Renal cortex interstitium (tissue), 11 donors: ENCODE data around the gene ADAT3. TPM values are rescaled to one million over a fixed set of nuclear protein-coding genes. Genes with fewer than 3 reads are reported as not detected.

ENCODE experiments used
- DNase-seq, 11 donors: peaks; one replicate each; pipeline ENCODE4 v3.0.0-alpha.2; 2013; ENCODE audit warnings: low read depth in 9 of 11, low spot score in 4 of 11; ENCODE audit errors: extremely low read depth in 1 of 11
- polyA plus RNA-seq, 3 donors: library from polyadenylated mRNA; unstranded; fragments of 120-200 nt; gene quantifications; one replicate each; pipeline ENCODE4 v1.2.1, GENCODE V29; 2013; ENCODE audit not compliant: insufficient read length in 3 of 3

Gene ADAT3
- polyA plus RNA-seq, 3 donors = 1.1 to 5.4 (median 3.5) TPM

DNA sequence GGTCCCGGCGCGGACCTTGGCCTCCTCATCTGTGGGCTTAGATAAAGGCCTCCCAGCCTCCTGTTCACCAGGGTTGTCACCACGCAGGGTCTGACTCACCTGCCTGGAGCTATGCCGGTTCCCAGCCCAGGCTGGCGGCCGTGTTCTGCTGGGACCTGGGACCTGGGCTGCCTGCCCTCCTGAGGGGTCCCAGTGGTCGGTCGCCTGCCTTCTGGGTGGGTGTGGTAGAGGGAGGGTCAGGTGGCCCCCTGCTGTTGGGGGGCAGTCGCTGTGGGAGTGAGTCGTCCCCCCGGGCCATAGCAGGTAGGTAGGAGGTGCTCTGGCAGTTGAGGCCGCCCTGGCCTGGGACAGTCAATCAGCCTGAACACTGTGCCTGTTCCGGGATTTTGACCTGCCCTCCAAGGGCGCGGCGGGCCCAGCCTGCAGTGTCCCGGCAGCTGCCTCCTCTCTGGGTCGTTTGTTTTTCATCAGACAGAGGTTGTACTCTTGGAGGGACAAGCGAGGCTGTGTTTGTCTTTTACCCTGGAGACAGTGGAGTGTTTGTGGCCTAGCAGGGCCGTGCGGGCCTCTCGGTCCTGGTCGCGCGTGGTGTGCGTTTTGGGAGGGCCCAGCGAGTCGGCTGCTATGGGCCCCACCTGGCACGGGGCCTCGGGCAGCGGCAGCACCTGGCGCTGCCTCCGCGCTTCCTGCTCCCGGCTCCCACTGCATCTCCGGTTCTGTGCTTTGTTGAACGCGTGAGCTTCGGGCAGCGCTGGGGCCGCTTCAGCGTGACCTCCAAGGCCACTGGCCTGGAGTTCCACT is 2.6 kb downstream of the ADAT3 start:
- DNase-seq = no peak

GRCh38 chr19:1908364-1908678 is 3.1 kb downstream of the ADAT3 start:
- DNase-seq = no peak

- no peak for DNase-seq
Observed at GRCh38 chr19:1909761-1910080, 4.5 kb downstream of the ADAT3 start.

- no peak for DNase-seq
Observed at GRCh38 chr19:1910177-1910576, 5.0 kb downstream of the ADAT3 start.

DNA sequence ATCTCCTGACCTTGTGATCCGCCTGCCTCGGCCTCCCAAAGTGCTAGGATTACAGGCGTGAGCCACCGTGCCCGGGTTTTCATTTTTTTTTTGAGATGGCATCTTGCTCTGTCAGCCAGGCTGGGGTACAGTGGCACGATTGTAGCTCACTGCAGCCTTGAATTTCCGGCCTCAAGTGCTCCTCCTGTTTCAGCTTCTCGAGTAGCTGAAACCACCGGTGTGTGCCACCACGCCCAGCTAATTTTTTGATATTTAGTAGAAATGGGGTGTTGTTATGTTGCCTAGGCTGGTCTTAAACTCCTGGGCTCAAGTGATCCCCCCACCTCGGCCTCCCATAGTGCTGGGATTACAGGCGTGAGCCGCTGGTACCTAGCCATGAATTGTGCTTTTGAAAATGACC is 5.9 kb downstream of the ADAT3 start:
- no peak for DNase-seq

- DNase-seq = no peak
Observed at GRCh38 chr19:1911995-1912394, 6.8 kb downstream of the ADAT3 start.

DNA sequence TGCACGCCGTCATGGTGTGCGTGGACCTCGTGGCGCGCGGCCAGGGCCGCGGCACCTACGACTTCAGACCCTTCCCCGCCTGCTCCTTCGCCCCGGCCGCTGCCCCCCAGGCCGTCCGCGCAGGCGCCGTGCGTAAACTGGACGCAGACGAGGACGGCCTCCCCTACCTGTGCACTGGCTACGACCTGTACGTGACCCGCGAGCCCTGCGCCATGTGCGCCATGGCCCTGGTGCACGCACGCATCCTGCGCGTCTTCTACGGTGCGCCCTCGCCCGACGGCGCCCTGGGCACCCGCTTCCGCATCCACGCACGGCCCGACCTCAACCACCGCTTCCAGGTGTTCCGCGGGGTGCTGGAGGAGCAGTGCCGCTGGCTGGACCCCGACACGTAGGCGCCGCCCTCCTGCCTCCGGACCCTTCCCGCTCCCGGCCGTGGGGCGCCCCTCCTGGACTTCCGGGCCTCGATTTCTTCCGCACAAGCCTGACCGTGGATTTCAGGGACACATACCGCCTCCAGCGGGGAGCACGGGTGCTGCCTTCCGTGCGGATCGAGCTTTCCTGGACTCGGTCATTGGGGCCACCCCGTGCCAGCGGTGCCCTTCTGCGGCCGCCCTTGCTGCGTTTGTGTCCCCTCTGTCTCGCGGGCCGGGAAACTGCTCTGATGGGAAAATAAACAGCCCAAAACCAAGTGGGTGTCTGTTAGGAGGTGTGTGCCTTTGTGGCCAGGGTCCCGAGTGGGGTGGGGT is 7.7 kb downstream of the ADAT3 start:
- no peak for DNase-seq

GRCh38 chr19:1913781-1914577 is 8.8 kb downstream of the ADAT3 start:
- DNase-seq = no peak

DNA sequence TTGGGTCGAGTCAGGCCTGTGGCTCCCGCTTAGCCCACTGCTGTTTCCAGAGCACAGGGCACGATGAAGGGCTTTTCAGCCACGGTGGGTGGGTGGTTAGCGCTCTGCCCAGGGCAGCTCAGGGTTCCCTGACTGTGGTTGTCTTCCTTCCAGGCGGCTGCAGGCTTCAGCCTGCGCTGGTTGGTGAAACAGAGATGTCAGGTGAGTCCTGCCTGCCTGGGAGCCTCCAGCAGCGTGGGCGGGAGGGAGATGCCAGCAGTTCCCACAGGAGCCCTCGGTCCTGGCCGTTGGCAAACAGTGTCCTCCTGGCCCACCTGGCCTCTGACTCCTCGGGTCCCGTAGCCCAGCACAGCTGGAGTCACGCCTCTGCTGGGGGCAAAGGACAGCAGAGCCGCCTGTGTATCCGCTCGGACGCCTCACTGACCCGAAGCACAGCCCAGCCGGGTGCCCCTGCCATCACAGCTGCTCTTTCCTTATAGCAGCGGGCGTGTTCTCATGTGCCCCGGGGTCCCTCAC is 9.7 kb downstream of the ADAT3 start:
- no peak for DNase-seq

DNA sequence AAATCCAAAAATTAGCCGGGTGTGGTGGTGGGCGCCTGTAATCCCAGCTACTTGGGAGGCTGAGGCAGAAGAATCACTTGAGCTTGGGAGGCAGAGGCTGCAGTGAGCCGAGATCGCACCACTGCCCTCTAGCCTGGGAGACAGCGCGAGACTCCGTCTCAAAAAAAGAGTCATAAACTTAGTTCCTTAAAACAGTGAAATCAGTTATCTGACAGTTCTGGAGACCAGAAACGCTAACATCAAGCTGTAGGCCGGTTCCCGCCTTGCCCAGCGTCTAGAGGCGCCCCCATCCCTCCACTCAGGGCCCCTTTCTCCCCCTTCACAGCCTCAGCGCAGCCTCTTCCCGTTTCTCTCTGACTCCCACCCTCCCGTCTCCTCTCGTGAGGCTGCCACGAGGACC is 11.9 kb downstream of the ADAT3 start:
- no peak for DNase-seq

DNA sequence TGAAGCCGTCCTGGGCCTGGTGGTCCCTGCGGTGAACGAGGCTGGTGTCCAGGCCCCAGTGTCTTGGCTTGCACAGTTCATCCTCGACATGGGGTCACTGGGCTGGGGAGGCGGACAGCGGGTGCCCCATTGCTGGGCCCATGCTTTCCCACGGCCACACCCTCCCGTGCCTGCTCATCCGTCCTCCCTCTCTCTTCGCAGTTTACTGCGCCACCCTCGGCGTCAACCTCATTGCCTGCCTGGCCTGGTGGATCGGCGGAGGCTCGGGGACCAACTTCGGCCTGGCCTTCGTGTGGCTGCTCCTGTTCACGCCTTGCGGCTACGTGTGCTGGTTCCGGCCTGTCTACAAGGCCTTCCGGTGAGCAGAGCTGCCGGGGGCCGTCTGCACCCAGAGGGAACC is 12.7 kb downstream of the ADAT3 start:
- DNase-seq = no peak

DNA sequence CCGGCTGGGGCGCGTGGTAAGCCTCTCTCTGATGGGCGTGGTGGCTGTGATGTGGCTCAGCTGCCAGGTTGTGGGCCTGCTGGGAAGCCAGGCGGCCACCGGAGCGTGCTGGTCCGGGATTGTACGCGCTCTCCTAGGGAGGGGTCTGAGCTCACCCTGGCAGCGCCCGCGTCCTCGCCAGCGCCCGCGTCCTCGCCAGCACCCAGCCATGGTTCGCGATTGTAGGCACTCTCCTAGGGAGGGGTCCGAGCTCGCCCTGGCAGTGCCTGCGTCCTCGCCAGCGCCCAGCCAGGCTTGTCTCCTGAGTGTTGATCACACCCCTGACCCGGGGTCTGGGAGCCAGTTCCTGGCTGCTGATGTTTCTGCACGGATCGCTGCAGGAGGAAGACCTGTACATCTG is 13.8 kb downstream of the ADAT3 start:
- DNase-seq = no peak

GRCh38 chr19:1920644-1921043 is 15.4 kb downstream of the ADAT3 start:
- no peak for DNase-seq

DNA sequence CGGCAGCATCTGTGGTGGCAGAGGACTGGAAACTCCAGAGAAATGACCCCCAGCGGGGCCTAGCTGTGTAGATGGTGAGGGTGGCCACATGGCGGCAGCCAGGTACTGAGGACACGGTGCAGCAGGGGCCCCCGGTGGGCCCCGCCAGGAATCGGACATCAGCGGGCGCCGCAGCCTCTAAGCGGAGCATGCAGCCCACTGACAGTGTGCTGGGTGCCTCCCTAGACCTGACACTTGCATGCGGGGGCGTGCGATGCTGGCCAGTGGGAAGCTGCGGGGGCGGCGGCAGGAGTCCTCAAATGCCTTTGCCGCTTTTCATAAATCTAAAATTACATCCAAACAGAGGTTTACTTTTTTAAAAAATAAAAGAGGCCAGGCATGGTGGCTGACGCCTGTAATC is 16.1 kb downstream of the ADAT3 start:
- no peak for DNase-seq

DNA sequence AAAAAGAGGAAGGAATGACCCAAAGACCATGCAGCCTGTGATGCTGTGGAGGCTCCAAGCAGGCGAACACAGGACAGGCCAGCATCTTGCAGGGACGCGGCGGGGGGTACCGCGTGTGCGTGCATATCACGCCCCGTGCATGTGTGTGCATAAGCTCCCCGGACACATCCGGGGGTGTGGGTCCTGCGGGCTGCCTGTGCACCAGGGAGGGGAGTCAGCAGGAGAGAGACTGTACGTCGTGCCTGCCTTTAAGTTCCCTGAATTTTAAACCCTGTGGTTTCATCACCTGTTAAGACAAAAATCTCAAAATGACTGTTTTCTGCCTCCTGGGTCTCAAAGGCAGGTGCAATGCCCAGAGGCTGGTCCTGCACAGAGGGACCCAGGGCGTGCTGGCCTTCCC is 16.6 kb downstream of the ADAT3 start:
- no peak for DNase-seq

DNA sequence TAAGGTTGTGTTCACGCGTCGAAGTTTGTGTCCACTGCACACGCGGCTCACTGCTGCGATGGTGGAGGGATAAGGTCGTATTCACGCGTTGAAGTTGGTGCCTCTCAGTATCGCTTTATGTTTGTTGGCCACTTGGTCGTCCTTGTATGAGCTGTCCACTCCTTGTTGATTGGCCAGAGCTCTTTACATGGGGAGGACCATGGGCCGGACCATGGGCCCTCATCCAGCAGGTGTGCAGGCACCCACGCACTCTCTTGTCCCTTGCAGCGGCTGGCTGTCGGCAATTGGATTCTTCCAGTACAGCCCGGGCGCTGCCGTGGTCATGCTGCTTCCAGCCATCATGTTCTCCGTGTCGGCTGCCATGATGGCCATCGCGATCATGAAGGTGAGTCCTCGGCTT is 17.6 kb downstream of the ADAT3 start:
- DNase-seq = no peak

GRCh38 chr19:1923319-1923718 is 18.1 kb downstream of the ADAT3 start:
- DNase-seq = no peak

DNA sequence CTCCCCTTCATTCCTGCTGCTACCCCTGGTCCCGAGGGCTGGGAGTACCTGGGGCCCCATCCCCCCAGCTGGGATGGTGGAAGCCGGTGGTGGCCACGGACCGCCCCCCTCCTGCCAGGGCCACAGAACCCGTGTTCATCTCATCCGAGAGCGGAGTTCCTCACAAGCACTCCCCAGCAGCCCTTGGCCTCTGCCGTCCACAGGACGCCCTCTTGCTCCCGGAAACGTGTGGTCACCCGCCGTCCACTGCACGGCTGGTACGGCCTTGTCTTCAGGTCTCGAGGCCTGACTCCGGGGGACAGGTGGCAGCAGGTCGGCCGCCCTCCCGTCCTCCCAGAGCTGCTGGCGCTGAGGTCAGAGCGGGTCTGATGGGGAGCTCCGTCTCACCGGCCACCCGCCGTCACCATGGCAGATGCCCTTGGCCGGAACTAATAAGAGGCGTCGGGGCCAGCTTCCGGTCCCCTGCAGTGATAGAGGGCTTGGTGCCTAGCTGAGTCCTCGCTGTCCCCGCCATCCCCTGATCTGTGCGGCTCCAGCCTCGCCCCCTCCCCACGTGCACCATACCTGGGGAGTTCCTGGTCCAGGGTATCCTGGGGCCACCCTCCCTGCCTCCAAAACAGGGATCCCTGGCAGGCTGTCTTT is 19.2 kb downstream of the ADAT3 start:
- no peak for DNase-seq

- DNase-seq = no peak
Observed at GRCh38 chr19:1925544-1925943, 20.3 kb downstream of the ADAT3 start.
